Subcutaneous abdominal adipose tissue (tissue), 5 donors: ENCODE data around the gene SLC2A14.
"Not testable (repeated sequence)": the region's sequence is repeated elsewhere in the genome, so short reads cannot be mapped to it uniquely, and the experiment has no call there.

Experiments used
- H3K27ac ChIP-seq: one replicate; pipeline ENCODE4 v1.7.0; 2013; ENCODE audit warnings: low read depth, mild to moderate bottlenecking, inconsistent platforms, low read length, moderate library complexity
- H3K27me3 ChIP-seq, 5 donors: one replicate each; pipeline ENCODE4 v1.7.0; 2013; ENCODE audit warnings: low read length in 5 of 5, inconsistent platforms in 1 of 5; ENCODE audit not compliant: control insufficient read depth in 5 of 5, insufficient read depth in 4 of 5
- H3K36me3 ChIP-seq, 5 donors: one replicate each; pipeline ENCODE4 v1.7.0; 2013; ENCODE audit warnings: low read length in 5 of 5; ENCODE audit not compliant: control insufficient read depth in 5 of 5, insufficient read depth in 5 of 5
- H3K4me1 ChIP-seq, 5 donors: one replicate each; pipeline ENCODE4 v1.7.0; 2013; ENCODE audit warnings: low read length in 5 of 5, mild to moderate bottlenecking in 3 of 5, moderate library complexity in 1 of 5; ENCODE audit not compliant: control insufficient read depth in 5 of 5, insufficient read depth in 5 of 5
- H3K4me3 ChIP-seq, 5 donors: one replicate each; pipeline ENCODE4 v1.7.0; 2013; ENCODE audit warnings: low read length in 5 of 5, low read depth in 1 of 5
- H3K9ac ChIP-seq, 5 donors: one replicate each; pipeline ENCODE4 v1.7.0; 2013; ENCODE audit warnings: low read length in 5 of 5, mild to moderate bottlenecking in 4 of 5, moderate library complexity in 3 of 5
- H3K9me3 ChIP-seq, 5 donors: one replicate each; pipeline ENCODE4 v1.7.0; 2013; ENCODE audit warnings: low read length in 5 of 5; ENCODE audit not compliant: control insufficient read depth in 5 of 5
- donor health status: healthy.
- donor health status: healthy.
- donor health status: healthy.
- donor health status: healthy.
- donor health status: healthy.

SLC2A14 gene

DNA sequence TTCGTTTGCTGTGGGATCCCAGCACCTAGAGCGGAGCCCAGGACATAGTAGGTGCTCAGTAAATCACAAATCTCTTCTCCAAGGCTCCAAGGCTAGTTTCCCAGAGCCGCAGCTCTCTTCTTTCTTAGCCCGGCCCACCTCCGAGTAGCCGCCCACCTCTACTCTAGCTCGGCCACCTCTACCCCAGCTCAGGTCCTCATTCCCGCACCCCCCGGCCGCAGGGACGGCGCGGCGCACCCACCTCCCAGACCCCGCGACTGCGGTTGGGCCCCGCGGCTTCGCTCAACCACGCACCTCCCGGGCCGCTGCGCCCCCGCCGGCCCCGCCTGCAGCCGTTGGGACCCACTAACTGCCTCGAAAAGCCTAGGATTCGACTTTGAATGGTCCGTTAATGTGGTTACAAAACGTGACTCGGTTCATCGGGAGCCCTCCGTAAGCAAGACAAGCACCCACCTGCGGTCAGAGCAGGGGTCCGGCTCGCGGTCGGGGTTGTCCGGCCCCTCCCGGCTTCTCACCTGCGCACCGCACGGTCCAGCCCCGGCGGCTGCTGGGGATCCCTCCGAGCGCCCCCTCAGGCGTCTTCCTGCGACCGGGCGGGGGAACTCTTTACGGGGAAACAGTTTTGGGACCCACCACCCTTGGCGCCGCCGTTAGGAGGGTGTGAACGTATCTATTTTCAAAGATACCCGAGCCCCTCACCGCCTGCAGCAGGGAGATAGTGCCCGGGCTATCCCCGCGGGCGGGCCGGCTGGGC is at the start of gene SLC2A14:
TSS of gene SLC2A14 (minus strand) at position 350 of the 754 bp plus-strand sequence. CDS start 3,035 bp downstream, outside the sequence.
- H3K9ac ChIP-seq = no peak within 1 kb of the TSS
- H3K27ac ChIP-seq = no peak within 1 kb of the TSS
- H3K4me3 ChIP-seq = peak within 1 kb of the TSS in 3 of 5 donors; percentile 37 to 47 (median 40)
- no peaks in the 10 kb centered on the region for H3K36me3 ChIP-seq
- peaks cover 0 to 7% (median 6%) of the 10 kb centered on the region in 5 donors for H3K4me1 ChIP-seq
- no peaks in the 10 kb centered on the region for H3K9me3 ChIP-seq
- peaks cover 11 to 22% (median 20%) of the 10 kb centered on the region in 5 donors for H3K27me3 ChIP-seq

DNA sequence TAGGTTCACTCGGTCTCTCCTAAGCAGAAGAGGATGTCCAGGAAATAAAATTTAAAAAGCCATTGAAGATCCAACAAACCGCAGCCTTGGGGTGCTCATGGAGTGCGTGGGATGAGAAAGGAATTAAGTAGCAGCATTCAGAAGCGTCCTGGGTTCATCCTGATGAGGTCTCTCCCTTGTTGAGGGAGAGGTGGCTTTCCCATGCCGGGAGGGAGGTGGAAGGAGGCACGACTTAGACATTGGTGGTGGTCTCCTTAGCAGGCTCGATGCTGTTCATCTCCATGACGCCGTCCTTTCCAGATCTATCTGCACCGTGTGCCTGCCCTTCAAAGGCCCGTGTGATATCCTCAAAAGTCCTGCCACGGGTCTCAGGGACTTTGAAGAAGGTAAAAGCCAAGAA is 48.5 kb upstream of the SLC2A14 start:
- not testable (repeated sequence) for H3K4me1 ChIP-seq, H3K9me3 ChIP-seq, H3K27me3 ChIP-seq, H3K9ac ChIP-seq, H3K4me3 ChIP-seq, H3K27ac ChIP-seq
- H3K36me3 ChIP-seq = peaks cover 0 to 59% (median 40%) of the 10 kb centered on the region in 5 donors

DNA sequence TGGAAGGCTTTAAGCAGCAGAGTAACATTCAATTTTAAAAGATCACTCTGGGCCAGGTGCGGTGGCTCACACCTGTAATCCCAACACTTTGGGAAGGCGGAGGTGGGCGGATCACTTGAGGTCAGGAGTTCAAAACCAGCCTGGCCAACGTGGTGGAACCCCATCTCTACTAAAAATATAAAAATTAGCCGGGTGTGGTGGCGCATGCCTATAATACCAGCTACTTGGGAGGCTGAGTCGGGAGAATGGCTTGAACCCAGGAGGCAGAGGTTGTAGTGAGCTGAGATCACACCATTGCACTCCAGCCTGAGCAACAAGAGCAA is 45.5 kb upstream of the SLC2A14 start:
- H3K27me3 ChIP-seq, H3K27ac ChIP-seq, H3K9ac ChIP-seq, H3K9me3 ChIP-seq, H3K4me1 ChIP-seq, H3K4me3 ChIP-seq: not testable (repeated sequence)
- peaks cover 0 to 38% (median 23%) of the 10 kb centered on the region in 5 donors for H3K36me3 ChIP-seq

DNA sequence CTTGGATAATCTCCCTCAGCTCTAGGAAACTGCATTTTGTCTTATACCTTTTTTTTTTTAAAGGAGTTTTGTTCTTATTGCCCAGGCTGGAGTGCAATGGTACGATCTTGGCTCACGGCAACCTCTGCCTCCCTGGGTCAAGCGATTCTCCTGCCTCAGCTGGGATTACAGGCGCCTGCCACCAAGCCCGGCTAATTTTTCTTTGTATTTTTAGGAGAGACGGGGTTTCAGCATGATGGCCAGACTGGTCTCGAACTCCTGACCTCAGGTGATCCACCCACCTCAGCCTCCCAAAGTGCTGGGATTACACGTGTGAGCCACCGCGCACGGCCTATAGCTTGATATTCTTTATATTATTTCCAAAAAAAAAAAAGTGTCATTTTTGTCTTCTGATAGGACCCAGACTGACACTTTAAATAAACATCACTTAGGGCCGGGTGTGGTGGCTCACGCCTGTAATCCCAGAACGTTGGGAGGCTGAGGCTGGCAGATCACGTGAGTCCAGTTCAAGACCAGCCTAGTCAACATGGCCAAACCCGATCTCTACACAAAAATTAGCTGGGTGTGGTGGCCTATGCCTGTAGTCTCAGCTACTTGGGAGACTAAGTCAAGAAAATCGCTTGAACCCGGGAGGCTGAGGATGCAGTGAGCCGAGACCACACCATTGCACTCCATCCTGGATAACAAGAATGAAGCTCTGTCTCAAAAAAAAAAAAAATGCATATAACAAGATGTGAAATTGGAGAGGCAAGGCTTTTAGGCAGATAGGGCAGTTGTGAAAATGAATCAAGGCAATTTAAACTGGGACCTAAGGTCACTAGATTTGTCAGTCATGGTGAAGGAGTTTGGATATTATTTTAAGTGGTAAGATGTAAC is 44.9 kb upstream of the SLC2A14 start:
- Histone ChIP-seq H3K27ac (no peak overlapping the region), H3K27me3 (peaks cover 0 to 4% (median 0%) of the 10 kb centered on the region in 5 donors), H3K4me3 (no peak overlapping the region), H3K4me1 (no peaks in the 10 kb centered on the region), H3K9ac (no peak overlapping the region), H3K9me3 (no peaks in the 10 kb centered on the region), H3K36me3 (peaks cover 0 to 32% (median 17%) of the 10 kb centered on the region in 5 donors)

DNA sequence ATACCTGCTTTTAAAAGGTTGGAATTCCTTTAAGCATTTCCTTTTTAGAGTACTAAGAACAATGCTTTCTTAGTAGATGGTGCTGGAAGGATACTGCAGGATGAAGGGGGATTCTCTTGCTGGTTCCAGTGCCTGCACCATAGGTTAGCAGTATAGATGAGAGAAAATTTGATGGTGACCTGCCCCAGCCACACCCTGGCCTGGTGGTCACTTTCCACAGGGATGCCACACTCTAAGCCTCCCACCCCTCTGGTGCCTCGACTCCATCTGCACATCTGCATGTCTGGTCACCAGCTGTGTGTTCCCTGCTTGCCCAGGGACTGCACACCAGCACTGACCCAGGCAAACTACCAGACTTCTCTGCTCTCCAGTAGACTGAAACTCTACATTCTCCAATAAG is 44.2 kb upstream of the SLC2A14 start:
- peaks cover 0 to 4% (median 0%) of the 10 kb centered on the region in 5 donors for H3K27me3 ChIP-seq
- H3K4me3 ChIP-seq = no peak overlapping the region
- no peaks in the 10 kb centered on the region for H3K9me3 ChIP-seq
- peaks cover 0 to 25% (median 12%) of the 10 kb centered on the region in 5 donors for H3K36me3 ChIP-seq
- no peak overlapping the region for H3K27ac ChIP-seq
- H3K9ac ChIP-seq = no peak overlapping the region
- no peaks in the 10 kb centered on the region for H3K4me1 ChIP-seq

DNA sequence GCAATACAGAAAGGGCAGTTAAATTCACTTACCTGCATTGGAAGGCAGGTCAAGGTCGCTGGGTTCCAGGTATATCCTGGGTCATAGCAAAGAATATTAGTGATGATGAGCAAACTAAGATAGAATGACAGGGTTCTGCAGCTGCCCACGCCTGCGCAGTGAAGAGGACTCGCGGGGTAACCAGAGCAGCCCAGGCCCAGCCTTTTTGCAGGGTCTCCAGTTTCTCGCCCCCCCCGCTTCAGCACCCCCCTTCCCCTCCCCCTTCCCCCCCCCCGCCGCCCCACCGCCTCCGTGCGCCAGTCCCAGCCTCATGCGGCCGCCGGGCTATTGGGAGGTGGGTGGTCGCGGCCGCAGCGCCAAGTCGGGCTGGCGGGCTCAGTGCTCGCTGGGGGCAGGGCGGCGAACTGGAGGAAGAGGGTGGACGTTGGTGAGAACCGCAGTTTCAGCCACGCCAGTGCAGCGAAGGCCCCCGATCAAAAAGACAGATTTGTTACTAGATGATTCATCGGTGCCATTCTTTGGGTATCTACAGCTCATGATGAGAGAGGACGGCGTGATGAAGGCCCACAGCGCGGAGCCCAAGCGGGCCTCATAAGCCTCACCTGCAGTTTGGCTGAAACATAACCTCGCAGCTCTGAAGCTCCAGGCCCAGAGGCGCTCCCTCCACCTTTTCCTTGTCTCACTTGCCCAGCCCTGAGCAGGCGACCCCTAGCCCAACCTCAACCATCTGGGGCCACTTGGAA is 43.1 kb upstream of the SLC2A14 start:
- Histone ChIP-seq H3K9ac (no peak overlapping the region), H3K36me3 (peaks cover 0 to 16% (median 5%) of the 10 kb centered on the region in 5 donors), H3K4me3 (no peak overlapping the region), H3K4me1 (no peaks in the 10 kb centered on the region), H3K27me3 (peaks cover 0 to 4% (median 0%) of the 10 kb centered on the region in 5 donors), H3K27ac (no peak overlapping the region), H3K9me3 (no peaks in the 10 kb centered on the region)

DNA sequence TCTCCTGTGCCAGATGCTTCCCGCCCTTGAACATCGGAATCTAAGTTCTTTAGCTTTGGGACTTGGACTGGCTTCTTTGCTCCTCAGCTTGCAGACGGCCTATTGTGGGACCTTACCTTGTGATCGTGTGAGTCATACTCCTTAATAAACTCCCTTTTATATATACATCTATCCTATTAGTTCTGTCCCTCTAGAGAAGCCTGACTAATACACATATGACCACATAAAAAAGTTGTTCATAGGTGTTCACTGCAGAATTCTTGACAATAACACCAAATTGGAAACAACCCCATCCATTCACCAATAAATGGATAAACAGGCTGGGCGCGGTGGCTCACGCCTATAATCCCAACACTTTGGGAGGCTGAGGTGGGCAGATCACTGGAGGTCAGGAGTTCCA is 37.4 kb upstream of the SLC2A14 start:
- H3K4me1 ChIP-seq, H3K27ac ChIP-seq, H3K36me3 ChIP-seq, H3K27me3 ChIP-seq, H3K9ac ChIP-seq, H3K9me3 ChIP-seq, H3K4me3 ChIP-seq: not testable (repeated sequence)

DNA sequence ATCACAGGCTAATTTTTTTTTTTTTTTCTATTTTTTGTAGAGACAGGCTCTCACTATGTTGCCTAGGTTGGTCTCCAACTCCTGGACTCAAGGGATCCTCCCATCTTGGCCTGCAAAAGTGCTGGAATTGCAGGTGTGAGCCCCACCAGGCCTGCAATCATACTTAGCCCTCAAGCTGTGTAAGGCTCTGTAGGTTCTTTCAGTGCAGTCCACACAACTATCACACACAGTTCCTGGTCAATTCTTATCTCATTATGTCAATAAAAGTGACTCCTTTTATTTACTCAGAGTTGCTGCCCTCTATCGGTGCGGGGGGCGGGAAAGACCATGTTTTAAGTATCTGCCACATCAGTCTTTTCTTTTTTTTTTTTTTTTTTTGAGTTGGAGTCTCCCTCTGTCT is 34.3 kb upstream of the SLC2A14 start:
- Histone ChIP-seq H3K9ac (no peak overlapping the region), H3K4me3 (no peak overlapping the region), H3K27me3 (no peaks in the 10 kb centered on the region), H3K4me1 (peaks cover 0 to 4% (median 0%) of the 10 kb centered on the region in 5 donors), H3K27ac (no peak overlapping the region), H3K9me3 (no peaks in the 10 kb centered on the region), H3K36me3 (no peaks in the 10 kb centered on the region)

DNA sequence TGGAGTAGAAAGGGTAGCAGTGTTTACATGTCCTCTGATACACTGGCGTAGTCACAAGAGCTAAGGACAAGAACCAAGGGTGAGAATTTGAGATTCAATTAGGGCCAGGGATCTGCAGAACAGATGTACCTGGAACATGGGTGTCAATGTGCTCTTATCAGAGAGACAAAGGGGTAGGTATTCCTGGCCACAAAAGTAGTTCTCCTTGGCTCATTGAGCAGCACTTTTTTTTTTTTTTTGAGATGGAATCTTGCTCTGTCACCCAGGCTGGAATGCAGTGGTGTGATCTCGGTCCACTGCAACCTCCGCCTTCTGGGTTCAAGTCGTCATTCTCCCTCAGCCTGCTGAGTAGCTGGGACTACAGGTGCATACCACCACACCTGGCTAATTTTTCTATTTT is 33.6 kb upstream of the SLC2A14 start:
- H3K36me3 ChIP-seq, H3K27me3 ChIP-seq, H3K9me3 ChIP-seq, H3K9ac ChIP-seq, H3K27ac ChIP-seq, H3K4me3 ChIP-seq, H3K4me1 ChIP-seq: not testable (repeated sequence)
